ELF-1 (cell line): ENCODE measurements around the gene LDLRAP1.

Source experiments
- DNase-seq: peaks from one replicate; pipeline ENCODE4 v3.0.0-alpha.2; 2016; ENCODE audit warnings: low read depth, low spot score

Gene LDLRAP1

GRCh38 chr1:25562101-25562927 is 18.9 kb downstream of the LDLRAP1 start:
- no peak for DNase-seq

- DNase-seq, result no peak
Observed at GRCh38 chr1:25562928-25563283, 19.5 kb downstream of the LDLRAP1 start.

GRCh38 chr1:25563330-25564215 is 20.2 kb downstream of the LDLRAP1 start:
- DNase-seq, result no peak

GRCh38 chr1:25564777-25565574 is 21.6 kb downstream of the LDLRAP1 start:
- DNase-seq, result no peak

GRCh38 chr1:25565626-25566025 is 22.2 kb downstream of the LDLRAP1 start:
- peak; percentile 17 for DNase-seq

- DNase-seq, result no peak
Observed at GRCh38 chr1:25566176-25566729, 22.8 kb downstream of the LDLRAP1 start.

- peak; percentile 36 for DNase-seq
Observed at GRCh38 chr1:25566730-25567341, 23.4 kb downstream of the LDLRAP1 start.

GRCh38 chr1:25567710-25568089 is 24.3 kb downstream of the LDLRAP1 start:
- no peak for DNase-seq

- peak; percentile 95 for DNase-seq
Observed at GRCh38 chr1:25568090-25568833, 24.9 kb downstream of the LDLRAP1 start.

GRCh38 chr1:25568834-25569596 is 25.6 kb downstream of the LDLRAP1 start:
- peak; percentile 56 for DNase-seq

GRCh38 chr1:25569597-25570396 is 26.4 kb downstream of the LDLRAP1 start:
- DNase-seq, result no peak

GRCh38 chr1:25570798-25571521 is 27.6 kb downstream of the LDLRAP1 start:
- DNase-seq, result no peak

- DNase-seq, result no peak
Observed at GRCh38 chr1:25571522-25571970, 28.1 kb downstream of the LDLRAP1 start.

GRCh38 chr1:25572107-25572506 is 28.7 kb downstream of the LDLRAP1 start:
- DNase-seq, result no peak

GRCh38 chr1:25572708-25573590 is 29.5 kb downstream of the LDLRAP1 start:
- DNase-seq, result peak; percentile 75

GRCh38 chr1:25573591-25573930 is 30.2 kb downstream of the LDLRAP1 start:
- DNase-seq, result peak; percentile 45

- no peak for DNase-seq
Observed at GRCh38 chr1:25573961-25574360, 30.6 kb downstream of the LDLRAP1 start.
